GM13976 (cell line): ENCODE data around the gene HOXA1.
A peak's percentile ranks its signal among the peaks of the same experiment; 100 is the strongest.

Source experiments
- DNase-seq: peaks from one replicate; pipeline ENCODE4 v3.0.0; 2012; ENCODE audit warnings: low spot score
- CTCF ChIP-seq: IDR thresholded peaks from 2 replicates; pipeline ENCODE4 v1.5.1; 2012; ENCODE audit warnings: borderline replicate concordance, mild to moderate bottlenecking; ENCODE audit not compliant: insufficient read depth; ENCODE audit errors: extremely low read depth, missing control alignments, control extremely low read depth
- in situ Hi-C: fragments of 300-500 bp; cut with MboI; formaldehyde crosslinking; loops from one replicate; pipeline ENCODE4 v1.12.0; 2022; ENCODE audit warnings: low sequenced_read_pairs, mixed read lengths, inconsistent platforms; ENCODE audit not compliant: unreplicated experiment

Gene HOXA1

GRCh38 chr7:27097686-27098577 is 2.1 kb upstream of the HOXA1 start:
- TF ChIP-seq CTCF = no peak
- no peak for DNase-seq
- in situ Hi-C loops = no loop called here

GRCh38 chr7:27096768-27097514 is 1.1 kb upstream of the HOXA1 start:
- in situ Hi-C loops = no loop called here
- DNase-seq = peak; percentile 63
- no peak for TF ChIP-seq CTCF

GRCh38 chr7:27095050-27095896 is 527 bp downstream of the HOXA1 start:
- in situ Hi-C loops = no loop called here
- TF ChIP-seq CTCF = no peak
- DNase-seq = peak; percentile 33

GRCh38 chr7:27094304-27095049 is 1.3 kb downstream of the HOXA1 start:
- no peak for TF ChIP-seq CTCF
- in situ Hi-C loops = no loop called here

GRCh38 chr7:27093184-27093895 is 2.5 kb downstream of the HOXA1 start:
- in situ Hi-C loops = no loop called here
- DNase-seq = no peak
- no peak for TF ChIP-seq CTCF

More at GRCh38 chr7:27094304-27095049, 1.3 kb downstream of the HOXA1 start:
- DNase-seq = no peak
